CD1c-positive myeloid dendritic cell (primary cell): ENCODE data around the gene CYP2W1.

Source experiments
- DNase-seq: peaks from one replicate; pipeline ENCODE4 v3.0.0-alpha.2; 2016; ENCODE audit errors: extremely low spot score

The CYP2W1 gene

GRCh38 chr7:967361-968082, 15.5 kb upstream of the CYP2W1 start:
- no peak for DNase-seq

GRCh38 chr7:968205-969105, 14.5 kb upstream of the CYP2W1 start:
- peak; percentile 70 for DNase-seq

- no peak for DNase-seq
Observed at GRCh38 chr7:969403-969802, 13.6 kb upstream of the CYP2W1 start.

GRCh38 chr7:970744-971143, 12.2 kb upstream of the CYP2W1 start:
- no peak for DNase-seq

- peak; percentile 78 for DNase-seq
Observed at GRCh38 chr7:972110-972509, 10.9 kb upstream of the CYP2W1 start.

GRCh38 chr7:972676-973309, 10.2 kb upstream of the CYP2W1 start:
- DNase-seq = no peak

GRCh38 chr7:973312-973711, 9.7 kb upstream of the CYP2W1 start:
- DNase-seq = no peak

GRCh38 chr7:974172-974571, 8.8 kb upstream of the CYP2W1 start:
- DNase-seq = peak; percentile 56

GRCh38 chr7:974820-975681, 7.9 kb upstream of the CYP2W1 start, which contains the start of gene COX19:
TSS of gene COX19 (minus strand) at chr7:975549. CDS start at chr7:975509, 40 bp downstream.
- peak; percentile 91 for DNase-seq

GRCh38 chr7:975702-976473, 7.1 kb upstream of the CYP2W1 start:
- no peak for DNase-seq

GRCh38 chr7:976901-977325, 6.1 kb upstream of the CYP2W1 start:
- no peak for DNase-seq

- DNase-seq = no peak
Observed at GRCh38 chr7:977326-978048, 5.5 kb upstream of the CYP2W1 start.

GRCh38 chr7:978049-978346, 5.0 kb upstream of the CYP2W1 start:
- no peak for DNase-seq

GRCh38 chr7:978416-979091, 4.4 kb upstream of the CYP2W1 start:
- no peak for DNase-seq

- DNase-seq = no peak
Observed at GRCh38 chr7:979151-979550, 3.8 kb upstream of the CYP2W1 start.

GRCh38 chr7:979886-980571, 3.0 kb upstream of the CYP2W1 start:
- DNase-seq = no peak

- no peak for DNase-seq
Observed at GRCh38 chr7:981793-982510, 1.0 kb upstream of the CYP2W1 start.

GRCh38 chr7:982511-983003, 424 bp upstream of the CYP2W1 start:
- no peak for DNase-seq
